Measurements from ENCODE around the gene AQP2. TPM values are rescaled to one million over a fixed set of nuclear protein-coding genes. Genes with fewer than 3 reads are reported as not detected.

AQP2 gene
- total RNA-seq, 1 donor from 2014 or later = not detected

GRCh38 chr12:49966511-49967041, 16.0 kb downstream of the AQP2 start:
- no peak overlapping the region for H3K4me3 Mint-ChIP-seq
- ATAC-seq (ENCODE audit: low read depth) = no peak
- intact Hi-C loops (cut with micrococcal nuclease) = loop anchor here (1.0 to 5.0 kb wide), 4 partner anchors 90 to 211 kb away; no protein-coding TSS in a partner anchor
- POLR2A ChIA-PET = interaction anchor here (1.3 kb wide), 1 partner anchor 104 kb away, joined by 4 read pairs; no protein-coding TSS in a partner anchor
- no peaks in the 10 kb centered on the region for H3K9me3 Mint-ChIP-seq
- TF ChIP-seq CTCF (IDR thresholded peaks at IDR 0.05) = no peak
- no peak overlapping the region for H3K27ac Mint-ChIP-seq
- no peaks in the 10 kb centered on the region for H3K36me3 Mint-ChIP-seq (ENCODE audit: low read depth)
- peaks cover 4% of the 10 kb centered on the region for H3K4me1 Mint-ChIP-seq
- no peak for DNase-seq
- peaks cover 39% of the 10 kb centered on the region for H3K27me3 Mint-ChIP-seq
- CTCF ChIA-PET = interaction anchor here (0.5 to 3.4 kb wide), 27 partner anchors 8 to 313 kb away, joined by 3 to 73 read pairs (median 4); partner anchors contain the start of genes RACGAP1 and TMBIM6

- CTCF ChIA-PET = interaction anchor here (0.5 to 3.4 kb wide), 32 partner anchors 9 to 388 kb away, joined by 3 to 73 read pairs (median 4); partner anchors contain the start of genes RACGAP1 and TMBIM6
- Mint-ChIP-seq H3K4me3 (peak overlapping the region; percentile 71), H3K4me1 (peaks cover 4% of the 10 kb centered on the region), H3K9me3 (no peaks in the 10 kb centered on the region), H3K36me3 (ENCODE audit: low read depth) (no peaks in the 10 kb centered on the region), H3K27ac (no peak overlapping the region), H3K27me3 (peaks cover 39% of the 10 kb centered on the region)
- TF ChIP-seq CTCF (IDR thresholded peaks at IDR 0.05) = peak; percentile 51
- peak; percentile 86 for DNase-seq
- ATAC-seq (ENCODE audit: low read depth) = peak; percentile 89
- intact Hi-C loops (cut with micrococcal nuclease) = loop anchor here (1.0 to 5.0 kb wide), 4 partner anchors 89 to 210 kb away; no protein-coding TSS in a partner anchor
- POLR2A ChIA-PET = interaction anchor here (1.0 to 1.3 kb wide), 2 partner anchors 89 to 104 kb away, joined by 3 to 4 read pairs; no protein-coding TSS in a partner anchor
These were observed 16.7 kb downstream of the AQP2 start for GRCh38 chr12:49967042-49967776.

GRCh38 chr12:49967777-49968250, 17.3 kb downstream of the AQP2 start:
- Mint-ChIP-seq H3K4me3 (no peak overlapping the region), H3K36me3 (ENCODE audit: low read depth) (no peaks in the 10 kb centered on the region), H3K4me1 (peaks cover 4% of the 10 kb centered on the region), H3K27ac (no peak overlapping the region), H3K9me3 (no peaks in the 10 kb centered on the region), H3K27me3 (peaks cover 34% of the 10 kb centered on the region)
- POLR2A ChIA-PET = interaction anchor here (1.0 to 1.3 kb wide), 2 partner anchors 89 to 103 kb away, joined by 3 to 4 read pairs; no protein-coding TSS in a partner anchor
- intact Hi-C loops (cut with micrococcal nuclease) = loop anchor here (1.0 to 5.0 kb wide), 4 partner anchors 88 to 209 kb away; no protein-coding TSS in a partner anchor
- DNase-seq (no peak), ATAC-seq (ENCODE audit: low read depth) (peak; percentile 4)
- no peak for TF ChIP-seq CTCF (IDR thresholded peaks at IDR 0.05)
- CTCF ChIA-PET = interaction anchor here (0.6 to 3.4 kb wide), 20 partner anchors 10 to 388 kb away, joined by 3 to 73 read pairs (median 5); partner anchors contain the start of gene RACGAP1

GRCh38 chr12:49968471-49968870, 17.9 kb downstream of the AQP2 start:
- ATAC-seq (ENCODE audit: low read depth) = no peak
- DNase-seq = no peak
- Mint-ChIP-seq H3K27ac (no peak overlapping the region), H3K36me3 (ENCODE audit: low read depth) (no peaks in the 10 kb centered on the region), H3K27me3 (peaks cover 29% of the 10 kb centered on the region), H3K4me1 (peaks cover 4% of the 10 kb centered on the region), H3K9me3 (no peaks in the 10 kb centered on the region), H3K4me3 (no peak overlapping the region)
- intact Hi-C loops (cut with micrococcal nuclease) = loop anchor here (5.0 kb wide), 2 partner anchors 101 to 209 kb away; no protein-coding TSS in a partner anchor
- CTCF ChIA-PET = interaction anchor here (0.9 to 3.3 kb wide), 5 partner anchors 20 to 251 kb away, joined by 3 to 73 read pairs (median 6); no protein-coding TSS in a partner anchor
- no peak for TF ChIP-seq CTCF (IDR thresholded peaks at IDR 0.05)
- POLR2A ChIA-PET = interaction anchor here (0.7 kb wide), 1 partner anchor 857 kb away, joined by 5 read pairs; no protein-coding TSS in a partner anchor

Data from activated B cell treated with CpG ODN at 0.5 μM for 24 hours (primary cell).